ENCODE measurements around the gene ERBB4.

Gene ERBB4

DNA sequence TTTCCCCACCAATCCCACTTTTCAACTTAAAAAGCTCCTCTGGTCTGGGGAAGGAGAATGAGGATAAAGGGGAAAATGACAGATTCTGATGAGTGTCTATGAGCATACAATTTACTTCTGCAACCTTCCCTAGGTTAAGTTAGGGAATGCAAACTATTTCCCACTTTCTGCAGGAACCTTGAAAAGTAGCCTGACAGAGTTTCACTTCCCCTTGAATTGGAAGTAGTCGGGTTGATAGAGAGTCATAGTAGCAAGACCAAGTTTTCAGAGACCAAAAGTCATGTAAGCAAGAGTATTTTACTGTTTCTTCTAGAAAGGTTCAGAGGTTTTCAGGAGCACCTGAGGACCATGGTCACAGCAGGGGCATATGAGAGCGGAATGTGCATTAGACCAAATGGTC, 1167.1 kb downstream of the ERBB4 start:
- DNase-seq, result no peak

GRCh38 chr2:211368467-211368866, 1170.1 kb downstream of the ERBB4 start:
- DNase-seq, result no peak

GRCh38 chr2:211367711-211368110, 1170.9 kb downstream of the ERBB4 start:
- DNase-seq, result peak; percentile 4

DNA sequence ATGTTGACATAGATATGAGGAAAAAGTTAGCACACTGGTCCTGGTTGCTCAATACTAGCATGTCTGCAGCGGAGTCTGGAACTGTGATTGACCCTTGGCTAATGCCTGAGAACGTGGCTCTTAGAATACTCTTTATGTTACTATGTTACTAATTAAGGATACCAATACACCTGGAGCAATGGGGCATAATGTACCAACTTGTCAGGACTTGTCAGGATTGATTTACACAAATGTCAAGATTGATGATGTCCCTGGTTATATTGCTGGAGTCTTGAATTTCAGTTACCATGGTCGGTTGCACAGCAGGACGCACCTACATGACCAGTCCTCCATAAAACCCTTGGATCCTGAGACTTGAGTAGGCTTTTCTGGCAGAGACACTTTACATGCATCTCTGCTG, 1171.3 kb downstream of the ERBB4 start:
- DNase-seq, result no peak

DNA sequence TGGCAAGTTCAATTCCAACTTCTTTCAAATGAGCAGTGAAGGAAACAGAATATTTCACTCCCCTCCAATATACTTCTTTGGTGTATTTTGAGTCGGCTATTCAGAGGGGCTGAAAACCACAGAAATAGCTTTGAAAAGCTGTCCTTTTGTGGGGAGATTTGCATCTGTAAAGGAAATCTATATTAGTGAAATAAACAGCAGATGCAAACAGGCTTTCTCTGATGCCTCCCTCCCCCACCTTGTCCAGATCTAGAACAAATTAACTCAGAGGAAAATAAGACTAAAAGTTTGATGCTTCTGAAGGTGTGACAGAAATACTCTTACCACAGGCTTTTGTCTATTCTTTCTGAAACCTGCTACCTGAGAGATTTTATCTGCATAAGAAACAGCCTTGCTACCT, 1173.7 kb downstream of the ERBB4 start:
- DNase-seq, result no peak

DNA sequence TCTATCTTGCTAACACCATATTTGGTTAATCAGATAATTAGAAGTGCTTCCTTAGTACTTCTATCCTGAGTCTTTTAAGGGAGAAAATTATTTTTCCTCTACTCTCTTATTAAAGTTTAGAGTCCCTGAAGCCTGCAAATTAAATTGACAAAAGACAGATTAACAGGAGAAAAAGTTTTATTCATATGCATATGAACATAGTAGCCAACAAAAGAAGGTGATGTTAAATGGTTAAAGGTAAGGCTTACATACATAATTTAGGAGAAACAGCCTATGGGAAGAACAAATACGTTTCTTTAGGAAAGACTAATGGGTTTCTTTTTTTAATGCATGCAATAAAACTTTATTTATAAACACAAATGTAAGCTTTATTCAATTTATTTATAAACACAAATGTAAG, 1177.2 kb downstream of the ERBB4 start:
- DNase-seq, result no peak

DNA sequence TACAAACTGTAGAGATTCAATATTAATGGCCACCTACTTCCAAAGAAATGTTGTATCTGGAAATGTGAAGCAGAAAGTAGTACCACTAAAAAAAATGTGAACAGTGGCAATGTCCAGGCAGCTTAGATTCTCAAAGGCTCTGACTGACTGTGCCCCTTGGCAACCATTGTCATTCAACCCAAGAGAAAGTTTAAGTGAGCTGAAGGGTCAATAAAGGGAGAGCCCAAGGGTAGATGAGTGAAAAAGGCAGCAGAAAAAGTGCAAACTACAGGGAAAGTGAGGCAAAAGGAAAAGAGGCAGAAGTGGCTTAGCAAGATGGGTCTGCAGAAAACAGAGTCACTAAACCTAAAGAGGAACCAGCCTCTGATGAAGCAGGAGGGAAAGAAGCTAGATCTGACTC, 1179.3 kb downstream of the ERBB4 start:
- no peak for DNase-seq

- no peak for DNase-seq
Measured at GRCh38 chr2:211358504-211358903, 1180.1 kb downstream of the ERBB4 start.

DNA sequence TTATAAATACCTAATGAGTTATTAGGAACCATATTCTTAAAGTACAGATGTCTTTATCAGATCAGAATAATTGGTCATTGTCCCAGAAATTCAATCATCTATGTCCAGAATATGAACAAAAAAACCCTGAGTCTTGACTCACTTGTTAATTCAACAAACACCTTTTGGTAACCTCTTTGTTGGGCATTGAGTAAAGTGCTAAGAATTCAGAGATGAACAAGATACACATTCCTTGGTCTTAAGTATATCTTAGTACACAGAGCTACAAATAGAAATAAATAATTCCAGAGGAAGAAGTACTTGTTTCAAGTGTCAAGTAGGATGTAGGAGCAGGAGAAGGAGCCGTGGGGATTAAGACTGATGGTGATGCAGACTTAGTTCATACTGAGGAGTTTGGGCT, 1184.1 kb downstream of the ERBB4 start:
- no peak for DNase-seq

- DNase-seq, result no peak
Measured at GRCh38 chr2:211351987-211352386, 1186.6 kb downstream of the ERBB4 start.

- DNase-seq, result no peak
Measured at GRCh38 chr2:211349031-211349430, 1189.6 kb downstream of the ERBB4 start.

DNA sequence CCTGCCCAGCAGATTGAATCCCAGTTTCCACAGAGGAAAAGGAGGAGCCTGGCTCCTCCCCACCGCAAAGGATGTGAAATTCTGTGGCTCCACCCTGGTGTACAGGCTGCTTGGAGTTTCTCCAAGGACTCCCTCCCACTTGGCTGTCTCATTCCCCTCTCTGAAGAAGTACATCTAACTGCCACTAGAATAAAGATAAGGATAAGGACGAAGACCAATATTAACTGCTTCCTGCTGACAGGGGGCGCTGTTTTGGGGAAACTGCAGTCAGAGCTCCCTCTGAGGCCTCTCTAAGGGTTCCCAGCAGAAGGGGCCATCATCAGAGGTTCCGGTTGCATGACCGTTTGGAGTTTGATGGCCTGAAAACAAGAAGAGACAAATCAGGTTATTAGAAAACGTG, 1191.3 kb downstream of the ERBB4 start:
- DNase-seq, result no peak

DNA sequence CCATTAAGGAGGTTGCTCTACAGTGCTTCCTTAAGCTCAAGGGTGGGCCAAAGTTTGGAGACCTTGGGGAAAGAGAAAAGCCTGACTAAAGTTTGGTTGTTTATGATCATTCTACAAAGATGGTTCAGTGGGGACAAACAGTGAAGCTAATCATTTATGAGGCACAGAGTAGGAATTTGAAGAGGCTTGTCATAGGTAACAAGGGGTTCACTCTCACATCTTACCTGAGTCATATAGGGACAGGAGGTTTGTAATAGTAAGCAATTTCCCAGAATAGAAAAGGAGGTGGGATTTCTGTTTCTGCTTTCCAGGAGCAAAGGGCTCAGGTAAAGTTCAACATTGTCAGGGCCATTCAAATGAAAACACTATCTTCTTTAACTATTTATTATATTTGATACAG, 1194.3 kb downstream of the ERBB4 start:
- DNase-seq, result no peak

- no peak for DNase-seq
Measured at GRCh38 chr2:211333377-211333776, 1205.2 kb downstream of the ERBB4 start.

DNA sequence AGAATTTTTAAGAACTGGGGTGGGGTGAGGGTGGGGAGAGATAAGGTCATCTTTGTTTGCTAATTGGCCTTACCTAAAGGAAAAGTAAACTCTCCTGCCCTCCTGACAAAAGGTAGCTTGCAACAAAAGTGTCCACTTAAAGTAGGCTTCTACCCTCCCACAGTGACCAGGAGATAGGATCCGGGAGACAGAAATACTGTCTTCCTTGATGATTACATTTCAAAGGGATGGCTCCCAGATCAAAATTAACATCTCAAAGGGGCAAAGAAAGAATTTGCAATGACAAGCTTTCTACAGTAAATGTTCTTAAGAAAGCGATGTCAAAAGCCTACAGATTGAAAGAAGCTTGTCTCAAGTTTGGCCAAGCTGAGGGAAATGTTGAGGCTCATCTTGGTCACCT, 1206.9 kb downstream of the ERBB4 start:
- no peak for DNase-seq

- no peak for DNase-seq
Measured at GRCh38 chr2:211329882-211330281, 1208.7 kb downstream of the ERBB4 start.

DNA sequence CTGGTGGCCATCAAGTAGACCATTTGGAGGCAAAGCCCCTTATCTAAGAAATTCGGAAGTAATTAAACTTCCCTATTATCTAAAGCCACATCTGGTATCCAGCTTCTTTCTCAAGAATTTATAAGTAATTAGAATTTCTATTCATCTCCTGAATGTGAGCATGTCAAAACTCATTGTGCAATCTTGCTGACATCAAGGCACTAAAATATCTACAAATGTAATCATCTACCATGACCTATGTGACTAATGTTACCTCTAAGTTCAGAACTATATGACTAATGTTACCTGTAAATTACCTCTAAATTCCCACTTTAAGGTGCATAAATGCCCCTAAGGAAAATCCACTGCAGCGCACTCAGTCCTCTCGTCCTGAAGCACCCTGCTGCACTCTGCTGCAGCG, 1209.2 kb downstream of the ERBB4 start:
- no peak for DNase-seq

GRCh38 chr2:211328126-211328525, 1210.5 kb downstream of the ERBB4 start:
- no peak for DNase-seq
